Gastroesophageal sphincter (tissue), 4 donors: ENCODE data around the gene C17orf100. TPM values are rescaled to one million over a fixed set of nuclear protein-coding genes. Genes with fewer than 3 reads are reported as not detected.

Source experiments
- ATAC-seq: fragments of 150-250 bp; one replicate; pipeline ENCODE4 v1.9.1; 2016; ENCODE audit warnings: mild to moderate bottlenecking, moderate library complexity
- H3K27ac ChIP-seq, 4 donors: fragments of 200-600 bp; sonication (generic) in 3 of 4; 1 replicate in 3 of 4; 2 replicates in 1 of 4; pipeline ENCODE4 v1.5.1; 2016 to 2019
- H3K27me3 ChIP-seq: fragments of 200-600 bp; sonication (generic); one replicate; pipeline ENCODE4 v1.5.1; 2019
- H3K36me3 ChIP-seq, 2 donors: fragments of 200-600 bp; sonication (generic); one replicate each; pipeline ENCODE4 v1.5.1; 2019; ENCODE audit warnings: control low read depth in 1 of 2
- H3K4me1 ChIP-seq, 3 donors: fragments of 200-600 bp; sonication (generic); 1 replicate in 2 of 3; 2 replicates in 1 of 3; pipeline ENCODE4 v1.5.1; 2016 to 2019; ENCODE audit warnings: control low read depth in 2 of 3
- H3K4me3 ChIP-seq, 2 donors: fragments of 200-600 bp; sonication (generic); one replicate each; pipeline ENCODE4 v1.5.1; 2019; ENCODE audit warnings: mild to moderate bottlenecking in 1 of 2, moderate library complexity in 1 of 2
- H3K9me3 ChIP-seq, 3 donors: fragments of 200-600 bp; sonication (generic); one replicate each; pipeline ENCODE4 v1.5.1; 2017 to 2019; ENCODE audit warnings: control low read depth in 2 of 3
- EP300 ChIP-seq: sonication (generic); formaldehyde crosslinking; IDR thresholded peaks from one replicate; pipeline ENCODE4 v1.6.1; 2017; ENCODE audit warnings: antibody characterized with exemption, mild to moderate bottlenecking
- POLR2A ChIP-seq, 2 donors: fragments of 450-650 bp; IDR thresholded peaks; one replicate each; pipeline ENCODE4 v1.6.1; 2017; ENCODE audit warnings: antibody characterized with exemption in 2 of 2, mild to moderate bottlenecking in 2 of 2, moderate library complexity in 1 of 2
- POLR2AphosphoS5 ChIP-seq: sonication (generic); formaldehyde crosslinking; IDR thresholded peaks from one replicate; pipeline ENCODE4 v1.6.1; 2017; ENCODE audit warnings: antibody characterized with exemption
- WGBS, 2 donors: methylation state at CpG; one replicate each; pipeline ENCODE4 v1.1.5; 2018; ENCODE audit warnings: low coverage in 1 of 2; 5-methylcytosine and 5-hydroxymethylcytosine counted together
- total RNA-seq, 4 donors: library from RNA; depleted of rRNA; stranded (reverse); fragments of >200 nt; gene quantifications; one replicate each; pipeline ENCODE4 v1.1.0, GENCODE V29; 2016
- TF ChIP-seq, protein P1 (sequence below), 4 experiments: fragments of 200-600 bp in 2 of 4; fragments of 450-650 bp in 2 of 4; sonication (generic) in 1 of 4; IDR thresholded peaks; one replicate each; pipeline ENCODE4 v1.5.1; 2017 to 2019; ENCODE audit warnings: antibody characterized with exemption in 4 of 4, mild to moderate bottlenecking in 2 of 4, moderate library complexity in 2 of 4

The C17orf100 gene
- 1 to 10 TPM in 2 of 4 donors, not detected in 2; 1.4 to 2.1 TPM for total RNA-seq

DNA sequence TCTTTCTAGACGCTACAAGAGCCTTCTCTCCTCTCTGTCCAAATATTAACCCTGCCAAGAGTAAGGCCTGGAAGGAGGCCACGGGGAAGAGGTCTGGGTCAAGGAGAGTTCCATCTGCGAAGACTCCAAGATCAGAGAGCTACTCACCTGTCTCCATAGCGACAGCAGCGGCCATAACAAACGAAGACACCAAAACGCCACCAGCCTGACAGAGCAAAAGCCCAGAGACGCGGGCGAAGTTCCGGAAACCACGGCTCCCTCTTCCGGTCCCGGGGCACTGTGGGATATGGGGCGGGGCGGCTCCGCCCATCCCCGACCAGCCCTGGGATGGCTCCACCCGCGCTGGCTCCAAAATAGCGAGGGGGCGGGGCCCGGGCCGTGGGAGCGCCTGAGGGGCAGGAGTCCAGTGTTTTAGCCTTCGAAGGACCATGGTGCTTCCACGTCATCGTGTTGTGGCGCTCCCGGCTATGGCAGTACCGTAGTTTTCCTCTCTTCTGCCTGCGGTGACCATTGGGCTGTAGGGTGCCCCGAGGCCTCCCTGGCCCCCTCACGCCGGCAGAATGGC lies at the start of gene C17orf100, which contains the start of gene MED31:
Gene C17orf100 (plus strand): TSS at position 409 of the 565 bp plus-strand sequence. CDS start 152 bp downstream, at position 561.
Gene MED31 (minus strand): TSS at position 252 of the 565 bp plus-strand sequence. CDS start 77 bp downstream, at position 175.
- Histone ChIP-seq H3K27ac (peak within 1 kb of the TSS; percentile 80 to 96 (median 87)), H3K4me1 (peaks cover 0 to 66% (median 20%) of the 10 kb centered on the region in 3 donors), H3K27me3 (peaks cover 26% of the 10 kb centered on the region), H3K4me3 (peak within 1 kb of the TSS; percentile 57 to 92), H3K36me3 (peaks cover 0 to 36% of the 10 kb centered on the region in 2 donors), H3K9me3 (peaks cover 0 to 9% (median 0%) of the 10 kb centered on the region in 3 donors)
- WGBS, 2 donors, result 0 to 1% methylated on average over 1 to 21 of the region's 35 CpGs
- TF ChIP-seq EP300 (no peak), POLR2AphosphoS5 (peak; percentile 89), POLR2A (IDR thresholded peaks at IDR 0.05) (peak; percentile 51 to 66)
- TF ChIP-seq, protein P1, sequence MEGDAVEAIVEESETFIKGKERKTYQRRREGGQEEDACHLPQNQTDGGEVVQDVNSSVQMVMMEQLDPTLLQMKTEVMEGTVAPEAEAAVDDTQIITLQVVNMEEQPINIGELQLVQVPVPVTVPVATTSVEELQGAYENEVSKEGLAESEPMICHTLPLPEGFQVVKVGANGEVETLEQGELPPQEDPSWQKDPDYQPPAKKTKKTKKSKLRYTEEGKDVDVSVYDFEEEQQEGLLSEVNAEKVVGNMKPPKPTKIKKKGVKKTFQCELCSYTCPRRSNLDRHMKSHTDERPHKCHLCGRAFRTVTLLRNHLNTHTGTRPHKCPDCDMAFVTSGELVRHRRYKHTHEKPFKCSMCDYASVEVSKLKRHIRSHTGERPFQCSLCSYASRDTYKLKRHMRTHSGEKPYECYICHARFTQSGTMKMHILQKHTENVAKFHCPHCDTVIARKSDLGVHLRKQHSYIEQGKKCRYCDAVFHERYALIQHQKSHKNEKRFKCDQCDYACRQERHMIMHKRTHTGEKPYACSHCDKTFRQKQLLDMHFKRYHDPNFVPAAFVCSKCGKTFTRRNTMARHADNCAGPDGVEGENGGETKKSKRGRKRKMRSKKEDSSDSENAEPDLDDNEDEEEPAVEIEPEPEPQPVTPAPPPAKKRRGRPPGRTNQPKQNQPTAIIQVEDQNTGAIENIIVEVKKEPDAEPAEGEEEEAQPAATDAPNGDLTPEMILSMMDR (IDR thresholded peaks at IDR 0.05), result peak in 1 of 4 experiments; percentile 13
- ATAC-seq, result peak; percentile 98

DNA sequence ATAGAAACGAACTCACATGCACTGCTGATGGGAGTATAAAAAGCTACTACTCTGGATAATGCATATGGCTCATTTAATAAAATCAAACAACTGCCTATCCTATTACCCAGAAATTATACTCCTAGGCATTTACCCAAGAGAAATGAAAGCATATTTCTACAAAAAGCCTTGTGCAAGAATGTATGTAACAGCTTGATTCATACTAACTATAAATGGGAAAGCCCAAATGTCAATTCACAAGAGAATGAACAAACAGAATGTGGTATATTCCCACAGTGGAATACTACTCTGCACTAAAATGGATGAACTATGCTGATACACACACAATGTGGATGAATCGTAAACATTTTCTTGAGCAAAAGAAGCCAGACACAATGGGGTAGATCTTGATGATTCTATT lies 49.4 kb upstream of the C17orf100 start:
- no peak overlapping the region for H3K4me3 ChIP-seq
- ATAC-seq, result no peak
- peaks cover 0 to 78% of the 10 kb centered on the region in 2 donors for H3K36me3 ChIP-seq
- no peaks in the 10 kb centered on the region for H3K27me3 ChIP-seq
- H3K4me1 ChIP-seq, result peaks cover 0 to 46% (median 26%) of the 10 kb centered on the region in 3 donors
- WGBS, 2 donors, result 79 to 90% methylated on average over 2 of the region's 2 CpGs
- H3K9me3 ChIP-seq, result no peaks in the 10 kb centered on the region
- no peak overlapping the region for H3K27ac ChIP-seq
- TF ChIP-seq POLR2AphosphoS5 (no peak), POLR2A (IDR thresholded peaks at IDR 0.05) (no peak)
- TF ChIP-seq, protein P1 (IDR thresholded peaks at IDR 0.05), result no peak

DNA sequence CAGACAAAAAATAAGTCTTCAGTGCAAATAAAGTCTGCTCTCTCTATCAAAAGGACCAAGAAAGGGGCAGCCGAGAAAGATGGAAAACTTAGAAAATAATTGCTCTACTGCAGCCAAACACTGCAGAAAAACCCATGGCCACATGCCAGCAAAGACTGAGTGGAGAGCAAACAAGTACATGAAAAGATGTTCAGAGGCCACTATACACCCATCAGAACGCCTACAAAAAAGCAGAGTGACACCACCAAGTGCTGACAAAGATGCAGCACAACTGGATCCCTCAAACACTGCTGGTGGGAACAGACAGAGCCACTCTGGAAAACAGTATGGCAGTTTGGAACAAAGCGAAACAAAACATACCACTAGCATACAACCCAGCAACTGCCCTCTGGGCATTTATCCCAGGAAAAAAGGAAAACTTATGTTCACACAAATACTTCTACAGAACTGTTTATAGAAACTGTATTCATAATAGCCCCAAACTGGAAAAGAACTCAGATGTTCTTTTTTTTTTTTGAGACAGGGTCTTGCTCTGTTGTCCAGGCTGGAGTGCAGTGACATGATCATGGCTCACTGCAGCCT lies 47.7 kb upstream of the C17orf100 start:
- H3K4me3 ChIP-seq, result no peak overlapping the region
- peak overlapping the region; percentile 13 to 58 (median 34) for H3K27ac ChIP-seq
- no peaks in the 10 kb centered on the region for H3K27me3 ChIP-seq
- TF ChIP-seq, protein P1 (IDR thresholded peaks at IDR 0.05), result no peak
- TF ChIP-seq EP300 (no peak), POLR2AphosphoS5 (no peak), POLR2A (IDR thresholded peaks at IDR 0.05) (no peak)
- H3K36me3 ChIP-seq, result peaks cover 0 to 79% of the 10 kb centered on the region in 2 donors
- peaks cover 0 to 31% (median 21%) of the 10 kb centered on the region in 3 donors for H3K4me1 ChIP-seq
- no peaks in the 10 kb centered on the region for H3K9me3 ChIP-seq
- ATAC-seq, result no peak
- WGBS, 2 donors, result 20 to 34% methylated on average over 3 of the region's 3 CpGs

DNA sequence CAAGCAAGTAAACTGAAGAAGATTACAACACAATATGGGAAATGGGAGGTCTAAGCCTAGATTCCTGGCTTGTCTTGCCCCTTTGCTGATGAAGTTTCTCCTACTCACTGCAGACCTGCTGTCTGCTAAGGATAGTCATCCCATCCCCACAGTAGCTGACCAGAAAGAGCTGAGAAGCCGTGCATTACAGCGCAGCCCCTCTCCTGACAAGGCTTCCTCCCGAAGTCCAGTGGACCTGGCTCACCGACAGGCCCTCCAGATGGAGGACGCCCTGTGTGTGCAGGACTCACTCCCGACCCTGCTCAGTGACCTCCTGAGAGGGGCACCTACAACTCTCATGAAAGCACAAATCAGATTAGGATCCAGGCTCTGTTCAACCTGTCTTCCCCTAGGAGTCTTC lies 46.4 kb upstream of the C17orf100 start:
- 58% methylated on average over 4 of the region's 6 CpGs; no CpG with 5 or more reads in 1 of the 2 donors for WGBS, 2 donors
- no peak overlapping the region for H3K27ac ChIP-seq

More for the DNA sequence above, 46.4 kb upstream of the C17orf100 start:
- TF ChIP-seq EP300 (no peak), POLR2AphosphoS5 (no peak), POLR2A (IDR thresholded peaks at IDR 0.05) (no peak)
- TF ChIP-seq, protein P1 (IDR thresholded peaks at IDR 0.05), result no peak
- peaks cover 6 to 80% of the 10 kb centered on the region in 2 donors for H3K36me3 ChIP-seq
- no peak overlapping the region for H3K4me3 ChIP-seq
- H3K9me3 ChIP-seq, result no peaks in the 10 kb centered on the region
- H3K27me3 ChIP-seq, result no peaks in the 10 kb centered on the region
- peaks cover 0 to 21% (median 9%) of the 10 kb centered on the region in 3 donors for H3K4me1 ChIP-seq
- no peak for ATAC-seq
